PC-9 (cell line): ENCODE measurements around the gene MAML3.

ENCODE experiments used
- CTCF ChIP-seq: fragments of 200-600 bp; sonication (generic); conservative IDR thresholded peaks from 2 replicates; pipeline ENCODE4 v1.6.1; 2017; ENCODE audit warnings: mixed run types, antibody characterized with exemption, mild to moderate bottlenecking, moderate library complexity
- EZH2 ChIP-seq: fragments of 200-600 bp; sonication (generic); IDR thresholded peaks from 2 replicates; pipeline ENCODE4 v1.8.0; 2017; ENCODE audit warnings: antibody characterized with exemption, low read depth

- no peak for TF ChIP-seq CTCF
- no peak for TF ChIP-seq EZH2
These were observed 324.9 kb downstream of the MAML3 start for GRCh38 chr4:139828966-139829664.
